GM19351 (cell line): Measurements from ENCODE around the gene SIK2.
A peak's percentile ranks its signal among the peaks of the same experiment; 100 is the strongest.
"Not testable (repeated sequence)": the region's sequence is repeated elsewhere in the genome, so short reads cannot be mapped to it uniquely, and the experiment has no call there.

Source experiments
- ATAC-seq: cut with Tn5 transposase; IDR thresholded peaks from one replicate; pipeline ENCODE4 v1.9.1; 2021; ENCODE audit warnings: mild to moderate bottlenecking, moderate library complexity; ENCODE audit not compliant: unreplicated experiment

The SIK2 gene

DNA sequence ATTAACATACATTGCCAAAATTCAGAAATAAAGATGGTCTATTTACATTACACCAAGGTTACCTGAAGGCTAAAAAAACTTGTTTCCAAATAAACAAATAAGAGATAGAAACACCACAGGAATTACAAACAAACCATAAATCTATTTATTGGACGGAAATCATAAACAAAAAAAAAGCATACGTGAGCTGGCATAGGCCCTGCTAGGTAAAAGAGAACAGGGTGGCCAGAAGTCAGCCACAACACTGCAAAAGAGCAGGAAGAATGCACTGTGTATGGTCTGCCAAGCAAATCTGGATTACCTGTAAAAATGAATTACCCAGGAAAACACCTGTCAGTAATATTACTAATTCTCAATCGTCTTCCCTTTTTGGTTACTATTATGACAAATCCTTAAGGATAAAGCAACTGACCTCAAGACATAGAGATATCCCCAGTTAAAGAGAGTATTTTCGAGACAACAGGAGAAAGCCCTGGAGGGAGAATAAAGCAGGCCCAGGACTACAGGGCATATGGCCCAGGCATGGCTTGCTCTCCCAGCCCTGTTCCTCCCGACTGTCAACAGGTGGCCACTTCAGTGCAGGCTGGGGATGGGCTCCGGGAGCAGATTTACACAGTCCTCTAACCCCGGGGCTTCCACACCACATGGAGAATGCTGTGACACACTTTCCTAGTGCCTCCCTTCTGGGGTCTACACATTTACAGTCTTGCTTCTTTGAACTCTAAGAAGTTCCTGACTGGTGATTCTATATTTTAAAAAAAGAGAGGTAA lies 146.0 kb downstream of the SIK2 start:
- ATAC-seq, result no peak

DNA sequence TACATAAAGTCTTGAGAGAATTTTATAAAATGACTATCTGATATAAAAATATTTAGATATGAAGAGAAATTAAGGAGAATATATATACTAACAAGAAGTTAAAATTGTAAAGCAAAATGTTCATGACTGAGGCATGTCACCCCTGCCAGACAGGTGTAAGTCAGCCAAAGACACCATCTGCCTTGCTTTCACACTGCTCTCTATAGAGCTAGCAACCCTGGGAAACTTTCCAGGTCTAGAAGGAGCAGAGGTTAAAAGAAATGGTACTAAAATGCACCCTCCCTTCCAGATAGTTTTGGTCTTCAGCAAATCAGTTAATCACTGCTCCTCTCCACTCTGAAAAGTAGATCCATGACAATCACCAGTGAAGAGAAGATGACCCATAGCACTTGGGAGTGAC lies 147.4 kb downstream of the SIK2 start:
- ATAC-seq, result no peak

GRCh38 chr11:111756097-111756496 lies 153.8 kb downstream of the SIK2 start:
- no peak for ATAC-seq

- no peak for ATAC-seq
Measured at GRCh38 chr11:111759376-111759775, 157.1 kb downstream of the SIK2 start.

DNA sequence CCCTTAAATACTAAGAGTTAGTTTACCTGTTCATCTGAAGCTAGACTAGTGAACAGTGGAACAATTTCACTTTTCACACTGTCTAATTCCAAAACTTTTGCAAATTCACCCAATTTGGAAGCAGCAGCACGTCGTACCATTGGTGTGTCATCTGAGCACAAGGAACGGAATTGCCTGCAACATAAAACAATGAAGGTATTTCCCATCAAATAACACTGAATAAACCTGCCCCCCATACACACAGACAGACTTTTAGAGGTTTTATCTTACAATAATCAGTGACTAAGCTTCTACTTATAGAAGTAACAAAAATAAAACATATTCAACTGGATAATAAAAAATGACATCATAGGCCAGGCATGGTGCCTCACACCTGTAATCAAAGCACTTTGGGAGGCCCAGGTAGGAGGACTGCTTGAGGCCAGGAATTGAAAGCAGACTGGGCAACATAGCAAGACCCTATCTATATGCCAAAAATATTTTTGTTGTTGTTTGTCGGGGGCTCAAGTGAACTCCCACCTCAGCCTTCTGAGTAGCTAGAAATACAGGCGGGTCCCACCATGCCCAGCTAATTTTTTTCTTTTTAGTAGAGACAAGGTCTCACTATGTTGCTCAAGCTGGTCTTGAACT lies 157.6 kb downstream of the SIK2 start:
- no peak for ATAC-seq

DNA sequence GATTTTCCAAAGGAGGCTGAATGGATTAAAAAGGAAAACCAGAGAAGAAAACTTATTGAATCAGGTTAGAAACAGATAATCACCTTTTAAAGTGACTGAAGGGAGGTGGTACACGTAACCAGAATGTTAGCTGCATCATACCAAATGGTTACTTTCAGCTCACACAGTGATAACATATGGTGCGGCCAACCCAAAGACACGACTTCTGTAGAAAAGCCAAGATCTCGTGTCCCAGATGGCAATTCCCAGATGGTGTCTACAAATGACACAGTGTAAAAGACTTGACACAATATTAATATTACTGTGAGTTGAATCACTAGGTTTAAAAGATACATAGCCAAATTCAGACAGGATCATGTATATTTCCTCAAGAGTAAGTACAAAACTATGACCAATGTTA lies 158.8 kb downstream of the SIK2 start:
- no peak for ATAC-seq

- no peak for ATAC-seq
Measured at GRCh38 chr11:111762526-111762925, 160.3 kb downstream of the SIK2 start.

DNA sequence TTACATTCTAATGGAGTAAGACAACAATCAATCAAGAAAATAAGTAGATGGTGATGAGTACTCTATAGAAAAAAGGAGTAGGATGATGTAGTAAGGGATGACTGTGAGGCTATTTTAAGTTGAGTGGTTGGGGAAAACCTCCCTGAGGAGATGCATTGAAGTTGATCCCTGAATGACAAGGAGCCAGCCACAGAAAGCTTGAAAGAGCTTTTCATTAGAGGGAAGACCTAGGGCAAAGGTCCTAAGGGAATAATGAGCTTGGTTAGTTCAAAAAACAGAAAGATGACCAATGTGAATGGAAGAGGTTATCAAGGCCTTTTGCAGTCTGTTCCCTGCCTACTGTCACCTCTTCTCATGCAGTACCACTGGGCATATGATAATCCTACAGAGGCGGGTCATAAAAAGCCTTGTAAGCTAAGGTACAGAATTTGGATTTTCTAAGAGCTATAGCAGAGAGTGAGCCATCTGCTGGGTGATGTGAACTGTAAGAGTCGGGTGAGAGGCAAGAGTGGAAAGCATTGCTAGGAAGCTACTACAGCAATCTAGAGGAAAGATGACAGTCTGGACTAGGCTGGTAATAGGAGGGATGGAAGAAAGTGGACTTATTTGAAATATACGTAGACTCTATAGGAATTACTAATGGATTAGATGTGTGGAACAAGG lies 160.9 kb downstream of the SIK2 start:
- no peak for ATAC-seq

GRCh38 chr11:111764621-111765020 lies 162.4 kb downstream of the SIK2 start:
- ATAC-seq, result no peak

GRCh38 chr11:111765320-111765983 lies 163.2 kb downstream of the SIK2 start:
- peak; percentile 47 for ATAC-seq

- ATAC-seq, result peak; percentile 91
Measured at GRCh38 chr11:111765984-111766833, 164.0 kb downstream of the SIK2 start, which contains the start of gene PPP2R1B. Gene PPP2R1B (minus strand): TSS chr11:111766389. CDS start chr11:111766361, 28 bp downstream.

GRCh38 chr11:111766834-111767142 lies 164.5 kb downstream of the SIK2 start:
- peak; percentile 5 for ATAC-seq

DNA sequence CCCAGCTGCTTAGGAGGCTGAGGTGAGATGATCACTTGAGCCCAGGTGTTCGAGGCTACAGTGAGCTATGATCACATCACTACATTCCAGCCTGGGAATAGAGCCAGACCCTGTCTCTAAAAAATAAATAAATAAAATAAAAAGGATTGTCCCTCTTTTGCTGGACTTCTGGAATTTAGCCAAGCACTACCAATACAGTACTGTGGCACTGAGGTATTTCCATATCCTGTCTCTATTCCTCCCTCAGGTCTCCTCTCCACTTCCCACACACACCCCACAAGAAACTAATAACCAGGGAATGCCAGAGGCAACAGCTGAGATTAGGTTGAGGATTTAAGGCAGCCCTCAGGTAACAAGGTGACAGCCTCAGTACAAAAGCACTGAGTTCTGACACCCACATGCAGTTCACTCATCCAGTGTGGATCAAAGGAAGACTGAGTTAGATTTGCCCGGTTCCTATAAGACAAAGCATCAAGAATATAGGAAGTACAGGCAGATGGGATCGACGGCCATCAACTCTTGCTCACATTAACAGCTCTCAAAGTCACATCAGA lies 168.4 kb downstream of the SIK2 start:
- no peak for ATAC-seq

DNA sequence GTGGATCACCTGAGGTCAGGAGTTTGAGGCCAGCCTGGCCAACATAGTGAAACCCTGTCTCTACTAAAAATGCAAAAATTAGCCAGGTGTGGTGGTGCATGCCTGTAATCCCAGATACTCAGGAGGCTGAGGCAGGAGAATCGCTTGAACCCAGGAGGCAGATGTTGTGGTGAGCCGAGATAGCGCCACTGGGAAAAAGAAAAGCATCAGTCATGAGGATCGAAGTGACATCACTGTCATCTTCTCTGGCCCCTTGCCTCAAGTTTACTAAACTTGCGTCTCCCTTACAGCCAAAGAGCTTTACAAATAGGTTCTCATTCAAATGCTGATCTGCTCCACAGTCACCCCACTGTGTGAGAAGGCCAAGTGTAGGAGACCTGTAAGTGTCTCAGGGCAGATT lies 169.0 kb downstream of the SIK2 start:
- ATAC-seq, result not testable (repeated sequence)

DNA sequence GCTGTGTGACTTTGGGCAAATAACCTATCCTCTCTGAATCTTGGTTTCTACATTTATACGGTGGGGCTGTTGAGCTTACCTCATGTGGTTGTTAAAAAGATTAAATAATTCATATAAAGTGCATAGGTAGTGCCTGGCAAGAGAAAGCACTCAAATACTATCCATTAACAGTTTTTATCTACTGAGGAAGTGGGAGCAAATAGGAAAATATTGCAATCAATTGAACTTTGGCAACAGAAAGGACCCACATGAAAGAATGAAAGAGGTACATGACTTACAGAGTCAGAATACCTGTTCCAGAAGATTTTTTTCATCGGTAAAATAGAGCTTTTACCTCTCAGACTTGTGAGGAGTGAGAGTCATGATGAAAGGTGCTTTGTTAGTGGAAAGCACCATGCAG lies 170.3 kb downstream of the SIK2 start:
- no peak for ATAC-seq

DNA sequence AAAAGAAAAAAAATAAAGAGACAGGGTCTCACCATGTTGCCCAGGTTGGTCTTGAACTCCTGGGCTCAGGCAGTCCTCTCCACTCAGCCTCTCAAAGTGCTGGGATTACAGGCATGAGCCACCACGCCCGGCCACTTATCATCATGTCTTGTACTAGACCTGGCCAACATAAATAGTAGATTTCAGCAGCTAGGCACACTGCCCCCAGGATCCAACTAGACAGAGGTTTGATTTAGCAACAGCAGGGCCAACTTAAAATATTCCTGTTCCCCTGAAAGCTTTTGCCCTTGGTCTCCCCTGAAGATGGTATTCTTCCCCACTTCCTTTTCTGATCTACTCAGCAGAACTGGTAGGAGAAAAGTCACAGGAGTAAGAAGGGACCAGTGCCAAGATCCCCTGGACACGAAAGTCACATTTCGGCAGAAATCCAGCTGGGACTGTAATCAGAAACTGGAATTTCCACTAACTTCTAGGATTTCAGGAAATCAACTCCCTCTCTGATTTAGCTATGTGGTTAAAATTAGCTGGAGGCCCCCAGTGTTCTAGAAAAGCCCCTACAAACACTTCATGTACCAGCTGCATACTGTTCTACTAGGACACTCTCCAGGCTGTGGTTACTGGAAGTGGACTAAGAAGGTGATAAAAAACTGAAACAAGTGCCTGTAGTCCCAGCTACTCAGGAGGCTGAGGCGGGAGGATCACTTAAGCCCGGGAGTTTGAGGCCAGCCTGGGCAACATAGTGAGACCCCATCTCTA lies 172.9 kb downstream of the SIK2 start:
- ATAC-seq, result no peak

GRCh38 chr11:111776398-111777093 lies 174.3 kb downstream of the SIK2 start:
- peak; percentile 99 for ATAC-seq

GRCh38 chr11:111777094-111778046 lies 175.1 kb downstream of the SIK2 start:
- ATAC-seq, result peak; percentile 48
